ENCODE data around the gene MPRIP. TPM values are rescaled to one million over a fixed set of nuclear protein-coding genes. Genes with fewer than 3 reads are reported as not detected.

Gene MPRIP
- total RNA-seq, 2 donors from 2014 or later = 147 to 269 TPM

- Histone ChIP-seq H3K27me3 (no peaks in the 10 kb centered on the region), H3K27ac (no peak overlapping the region), H3K4me3 (no peak overlapping the region), H3K36me3 (replicated peaks in 1 of 2; ENCODE audit: insufficient read depth in 1 of 2, low read depth in 2 of 2) (no peaks in the 10 kb centered on the region), H3K4me1 (no peaks in the 10 kb centered on the region), H3K9me3 (no peaks in the 10 kb centered on the region)
- TF ChIP-seq, protein P1, sequence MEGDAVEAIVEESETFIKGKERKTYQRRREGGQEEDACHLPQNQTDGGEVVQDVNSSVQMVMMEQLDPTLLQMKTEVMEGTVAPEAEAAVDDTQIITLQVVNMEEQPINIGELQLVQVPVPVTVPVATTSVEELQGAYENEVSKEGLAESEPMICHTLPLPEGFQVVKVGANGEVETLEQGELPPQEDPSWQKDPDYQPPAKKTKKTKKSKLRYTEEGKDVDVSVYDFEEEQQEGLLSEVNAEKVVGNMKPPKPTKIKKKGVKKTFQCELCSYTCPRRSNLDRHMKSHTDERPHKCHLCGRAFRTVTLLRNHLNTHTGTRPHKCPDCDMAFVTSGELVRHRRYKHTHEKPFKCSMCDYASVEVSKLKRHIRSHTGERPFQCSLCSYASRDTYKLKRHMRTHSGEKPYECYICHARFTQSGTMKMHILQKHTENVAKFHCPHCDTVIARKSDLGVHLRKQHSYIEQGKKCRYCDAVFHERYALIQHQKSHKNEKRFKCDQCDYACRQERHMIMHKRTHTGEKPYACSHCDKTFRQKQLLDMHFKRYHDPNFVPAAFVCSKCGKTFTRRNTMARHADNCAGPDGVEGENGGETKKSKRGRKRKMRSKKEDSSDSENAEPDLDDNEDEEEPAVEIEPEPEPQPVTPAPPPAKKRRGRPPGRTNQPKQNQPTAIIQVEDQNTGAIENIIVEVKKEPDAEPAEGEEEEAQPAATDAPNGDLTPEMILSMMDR (IDR thresholded peaks at IDR 0.05) = no peak
- TF ChIP-seq POLR2A (IDR thresholded peaks at IDR 0.05) = no peak
- ATAC-seq (no peak), DNase-seq (no peak)
- intact Hi-C loops (cut with DNase I) = no loop called here
- 90 to 100% methylated on average over 1 of the region's 1 CpG for WGBS, 2 donors
Observed at GRCh38 chr17:17198281-17198680, 156.0 kb downstream of the MPRIP start.

DNA sequence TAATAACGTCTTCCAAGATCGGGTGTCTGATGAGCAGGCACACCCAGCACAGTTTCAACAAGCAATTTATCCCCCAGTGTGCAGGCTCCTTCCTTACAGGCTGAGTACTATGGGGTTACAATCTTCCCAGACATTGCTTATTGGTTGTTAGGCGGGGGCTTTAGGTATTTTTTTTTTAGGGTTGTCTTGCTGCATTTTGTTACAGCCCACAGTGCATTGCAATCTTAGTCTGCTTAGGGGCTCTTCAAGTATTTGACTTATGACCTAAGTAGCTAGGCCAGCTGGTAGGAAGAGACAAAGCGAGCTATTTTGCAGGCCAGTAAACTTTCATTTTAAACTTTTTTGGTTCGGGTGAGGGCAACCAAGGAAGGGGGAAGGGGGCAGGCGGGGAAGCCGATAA, 158.1 kb downstream of the MPRIP start:
- H3K4me3 ChIP-seq = no peak overlapping the region
- no peak overlapping the region for H3K27ac ChIP-seq
- DNase-seq (no peak), ATAC-seq (no peak)
- H3K36me3 ChIP-seq (replicated peaks in 1 of 2; ENCODE audit: insufficient read depth in 1 of 2, low read depth in 2 of 2) = no peaks in the 10 kb centered on the region
- peaks cover 20% of the 10 kb centered on the region for H3K4me1 ChIP-seq
- no peaks in the 10 kb centered on the region for H3K9me3 ChIP-seq
- intact Hi-C loops (cut with DNase I) = loop anchor here (10.0 kb wide), 1 partner anchor 196 kb away; no protein-coding TSS in a partner anchor
- no peaks in the 10 kb centered on the region for H3K27me3 ChIP-seq
- no peak for TF ChIP-seq POLR2A (IDR thresholded peaks at IDR 0.05)
- TF ChIP-seq, protein P1 (IDR thresholded peaks at IDR 0.05) = no peak
- 79 to 85% methylated on average over 7 of the region's 7 CpGs for WGBS, 2 donors

DNA sequence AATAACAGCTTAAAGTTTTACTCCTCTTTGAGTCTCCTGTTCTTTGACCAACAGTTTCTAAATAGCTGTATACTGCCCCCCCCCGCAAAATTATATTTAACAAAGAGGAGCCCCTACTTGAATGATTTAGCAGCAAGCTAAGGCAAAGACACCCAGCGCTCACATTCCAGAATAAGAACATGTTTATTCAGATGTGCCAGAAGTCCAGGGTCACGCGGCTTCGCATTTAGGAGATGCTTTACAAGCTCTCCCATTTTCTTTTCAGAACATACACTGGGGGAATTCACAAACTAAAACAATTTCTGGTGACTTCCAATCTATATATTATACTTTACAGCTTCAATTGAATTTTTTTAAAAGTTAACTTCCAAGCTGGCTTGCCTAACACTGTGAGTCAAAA, 158.6 kb downstream of the MPRIP start:
- Histone ChIP-seq H3K9me3 (no peaks in the 10 kb centered on the region), H3K27ac (no peak overlapping the region), H3K4me3 (no peak overlapping the region), H3K36me3 (replicated peaks in 1 of 2; ENCODE audit: insufficient read depth in 1 of 2, low read depth in 2 of 2) (no peaks in the 10 kb centered on the region), H3K4me1 (peaks cover 25% of the 10 kb centered on the region), H3K27me3 (no peaks in the 10 kb centered on the region)
- 75 to 77% methylated on average over 5 of the region's 5 CpGs for WGBS, 2 donors
- intact Hi-C loops (cut with DNase I) = loop anchor here (10.0 kb wide), 1 partner anchor 196 kb away; no protein-coding TSS in a partner anchor
- DNase-seq = no peak
- ATAC-seq = no peak
- no peak for TF ChIP-seq POLR2A (IDR thresholded peaks at IDR 0.05)
- TF ChIP-seq, protein P1 (IDR thresholded peaks at IDR 0.05) = no peak

DNA sequence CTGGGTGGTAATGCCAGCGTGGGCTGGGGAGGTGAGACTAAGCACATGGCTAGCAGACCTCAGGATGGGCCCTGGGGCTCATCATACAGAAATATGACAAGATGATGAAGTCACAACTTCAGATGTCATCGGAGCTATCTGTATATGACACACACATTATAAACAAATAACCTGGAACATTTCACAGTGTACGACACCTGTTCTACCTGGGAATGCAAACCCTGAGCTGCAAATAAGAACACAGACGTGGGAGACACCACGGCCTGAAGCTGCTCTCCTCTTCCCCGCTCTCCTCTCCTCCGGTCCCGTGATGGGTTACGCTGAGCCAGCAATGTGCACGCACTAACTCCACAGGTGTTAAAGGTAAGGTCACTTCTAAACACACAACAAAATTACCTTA, 159.0 kb downstream of the MPRIP start:
- Histone ChIP-seq H3K9me3 (no peaks in the 10 kb centered on the region), H3K4me3 (no peak overlapping the region), H3K36me3 (replicated peaks in 1 of 2; ENCODE audit: insufficient read depth in 1 of 2, low read depth in 2 of 2) (no peaks in the 10 kb centered on the region), H3K4me1 (peaks cover 30% of the 10 kb centered on the region), H3K27ac (no peak overlapping the region), H3K27me3 (no peaks in the 10 kb centered on the region)
- 81 to 83% methylated on average over 10 of the region's 10 CpGs for WGBS, 2 donors
- DNase-seq (no peak), ATAC-seq (no peak)
- TF ChIP-seq, protein P1 (IDR thresholded peaks at IDR 0.05) = no peak
- TF ChIP-seq POLR2A (IDR thresholded peaks at IDR 0.05) = no peak
- intact Hi-C loops (cut with DNase I) = loop anchor here (10.0 kb wide), 1 partner anchor 196 kb away; no protein-coding TSS in a partner anchor

GRCh38 chr17:17201907-17202306, 159.7 kb downstream of the MPRIP start:
- TF ChIP-seq, protein P1 (IDR thresholded peaks at IDR 0.05) = no peak
- no peak for TF ChIP-seq POLR2A (IDR thresholded peaks at IDR 0.05)
- Histone ChIP-seq H3K9me3 (no peaks in the 10 kb centered on the region), H3K27ac (no peak overlapping the region), H3K36me3 (replicated peaks in 1 of 2; ENCODE audit: insufficient read depth in 1 of 2, low read depth in 2 of 2) (no peaks in the 10 kb centered on the region), H3K4me3 (no peak overlapping the region), H3K4me1 (peaks cover 34% of the 10 kb centered on the region), H3K27me3 (no peaks in the 10 kb centered on the region)
- 85 to 87% methylated on average over 8 of the region's 8 CpGs for WGBS, 2 donors
- ATAC-seq = no peak
- no peak for DNase-seq
- intact Hi-C loops (cut with DNase I) = loop anchor here (10.0 kb wide), 1 partner anchor 197 kb away; no protein-coding TSS in a partner anchor

All from body of pancreas (tissue), 4 donors.